NCI-H1048 (cell line): ENCODE results near the gene PAPPA2.
"Not testable (repeated sequence)": the region's sequence is repeated elsewhere in the genome, so short reads cannot be mapped to it uniquely, and the experiment has no call there.

Experiments
- DNase-seq: peaks from one replicate; lab custom pipeline; 2025; lab: John Stamatoyannopoulos, UW

The PAPPA2 gene

DNA sequence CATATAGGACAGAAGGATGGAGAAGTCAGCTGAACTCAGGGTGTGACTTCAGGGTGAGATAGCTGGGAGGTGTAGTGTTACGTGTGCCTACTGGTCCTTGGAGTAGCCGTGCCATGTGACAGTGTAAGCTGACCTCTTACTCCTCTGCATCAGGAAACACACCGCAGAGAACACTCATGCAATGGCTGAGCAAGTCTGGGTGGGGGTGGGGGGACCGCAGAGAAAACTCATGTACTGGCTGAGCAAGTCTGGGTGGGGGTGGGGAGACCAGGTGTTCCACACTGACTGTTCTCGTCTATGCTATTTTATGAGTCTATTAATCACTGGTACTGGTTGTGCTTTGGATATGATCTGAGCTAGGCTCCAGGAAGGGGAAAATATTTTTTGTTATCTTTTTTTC lies 233.1 kb downstream of the PAPPA2 start:
- DNase-seq: no peak

DNA sequence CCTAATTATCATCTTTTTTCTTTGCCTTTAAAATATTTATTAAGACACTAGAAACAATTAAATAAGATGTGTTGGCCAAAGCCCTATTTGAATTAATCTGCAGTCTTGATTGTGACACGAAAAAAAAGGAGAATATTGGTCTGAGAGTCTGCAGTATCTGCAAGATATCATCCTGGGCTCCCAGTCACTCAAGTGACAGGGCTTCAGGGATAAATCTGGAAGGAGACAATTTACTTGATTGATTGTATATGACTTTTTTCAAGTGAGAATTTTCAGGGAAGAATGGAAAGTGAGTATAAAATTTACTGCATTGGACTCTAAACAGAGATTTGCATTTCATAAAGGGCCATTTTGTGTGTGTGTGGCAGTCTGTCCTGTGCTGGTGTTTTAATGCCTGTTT lies 233.7 kb downstream of the PAPPA2 start:
- DNase-seq: no peak

DNA sequence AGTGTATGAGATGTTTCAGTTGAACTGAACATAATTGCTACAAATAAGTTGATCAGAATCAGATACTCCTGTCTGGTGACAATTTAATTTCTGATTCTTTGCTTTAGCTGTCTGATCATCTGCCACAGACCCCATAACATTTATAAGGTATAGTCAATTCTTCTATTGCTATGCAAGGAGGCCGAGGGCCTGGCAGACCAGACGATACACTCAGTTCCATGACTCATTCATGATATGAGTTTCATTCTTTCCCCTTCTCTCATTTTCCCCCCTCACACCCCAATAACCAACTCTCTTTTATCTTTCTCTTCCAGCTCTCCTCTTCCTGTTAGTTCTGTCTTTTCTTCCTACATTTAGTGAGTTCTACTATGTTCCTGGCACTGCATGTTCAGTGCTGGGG lies 236.8 kb downstream of the PAPPA2 start:
- DNase-seq: no peak

DNA sequence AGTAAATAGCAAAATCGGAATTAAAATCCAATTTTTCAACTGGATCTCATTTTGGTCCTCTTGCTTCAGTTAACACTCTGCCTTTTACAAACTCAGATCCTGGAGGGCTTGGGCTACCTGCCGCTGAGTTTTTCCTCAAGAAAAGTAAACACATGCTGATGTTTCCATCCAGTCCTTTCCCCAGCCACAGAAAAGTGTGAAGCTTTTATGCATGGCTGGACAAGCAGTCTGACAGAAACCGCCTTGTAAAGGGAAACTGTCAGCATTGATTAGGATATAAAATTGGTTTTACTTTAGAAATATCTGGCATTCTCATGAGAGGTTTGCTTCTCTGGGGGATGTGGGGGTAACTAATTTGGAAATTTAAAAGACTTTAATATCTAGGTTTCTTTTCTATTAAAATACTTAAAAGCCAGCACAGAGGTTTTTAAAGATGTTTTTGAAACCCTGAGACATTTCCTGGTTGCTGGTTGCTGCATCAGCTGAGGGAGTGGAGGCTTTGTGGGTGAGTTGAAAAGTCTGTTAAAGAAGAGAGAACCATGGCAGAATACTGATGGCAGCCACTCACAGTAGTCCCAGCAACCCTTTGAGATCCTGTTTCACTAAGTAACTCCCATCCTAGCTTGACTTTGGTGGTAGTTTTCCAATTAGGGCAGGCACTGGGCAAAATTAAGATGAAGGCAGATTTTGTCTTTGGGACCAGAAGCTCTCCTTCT lies 238.3 kb downstream of the PAPPA2 start:
- no peak for DNase-seq

DNA sequence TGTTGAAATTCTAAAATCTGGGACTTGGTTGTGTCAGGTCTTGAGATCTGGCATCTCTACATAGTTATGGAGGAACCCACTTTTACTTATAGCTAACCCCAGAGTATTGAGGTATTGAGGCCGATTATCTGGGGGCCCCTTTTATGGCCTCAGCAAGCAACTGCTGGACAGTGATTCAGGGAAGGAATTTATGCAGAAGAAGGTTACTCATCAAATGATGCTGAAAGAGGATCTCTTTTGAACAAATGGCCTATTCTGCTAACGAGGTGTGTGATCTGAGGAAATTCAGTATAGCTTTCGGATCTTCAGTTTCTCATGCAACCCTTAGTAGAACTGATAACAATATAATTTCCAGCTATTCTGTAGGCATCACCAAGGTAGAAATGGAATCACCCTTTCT lies 239.9 kb downstream of the PAPPA2 start:
- DNase-seq: no peak

DNA sequence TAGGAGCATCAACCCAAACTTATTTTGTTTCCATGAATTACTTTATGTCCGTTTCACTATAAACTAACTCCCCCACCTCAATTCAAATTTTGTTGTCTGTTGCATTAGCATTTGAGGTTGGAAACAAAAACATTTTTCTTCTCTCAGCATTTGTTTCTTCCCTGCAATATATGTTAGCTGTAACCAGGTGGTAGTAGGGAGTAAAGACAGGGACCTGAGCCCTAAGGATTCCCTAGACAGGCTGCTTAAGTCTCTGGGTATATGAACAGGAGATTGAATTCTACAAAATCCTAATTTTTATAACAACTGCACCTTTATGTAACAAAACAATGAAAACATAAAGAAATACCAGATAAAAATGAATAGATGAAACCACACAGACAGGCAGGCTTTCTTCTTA lies 242.6 kb downstream of the PAPPA2 start:
- DNase-seq: no peak

GRCh38 chr1:176717066-176717750 lies 254.2 kb downstream of the PAPPA2 start:
- DNase-seq: no peak

DNA sequence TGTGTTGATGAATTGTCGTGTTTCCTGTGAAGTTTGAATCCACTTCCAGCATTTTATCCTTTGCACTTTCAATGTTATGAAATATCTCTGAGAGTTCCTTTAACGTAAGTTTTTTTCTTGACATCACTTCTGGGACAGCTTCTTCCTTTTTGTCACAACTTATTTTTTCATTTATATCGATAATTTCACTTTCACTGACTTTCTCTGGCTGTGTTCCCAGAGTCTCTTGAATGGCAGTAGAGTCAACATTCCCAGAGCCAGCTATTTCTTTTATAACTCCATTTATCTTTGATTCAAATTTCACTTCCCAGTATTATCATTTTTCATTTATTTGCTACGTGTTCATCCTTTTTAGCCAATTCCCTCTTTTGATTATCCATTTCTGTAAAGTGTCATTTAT lies 256.5 kb downstream of the PAPPA2 start:
- no peak for DNase-seq

- no peak for DNase-seq
These were observed 257.9 kb downstream of the PAPPA2 start for GRCh38 chr1:176720838-176721237.

DNA sequence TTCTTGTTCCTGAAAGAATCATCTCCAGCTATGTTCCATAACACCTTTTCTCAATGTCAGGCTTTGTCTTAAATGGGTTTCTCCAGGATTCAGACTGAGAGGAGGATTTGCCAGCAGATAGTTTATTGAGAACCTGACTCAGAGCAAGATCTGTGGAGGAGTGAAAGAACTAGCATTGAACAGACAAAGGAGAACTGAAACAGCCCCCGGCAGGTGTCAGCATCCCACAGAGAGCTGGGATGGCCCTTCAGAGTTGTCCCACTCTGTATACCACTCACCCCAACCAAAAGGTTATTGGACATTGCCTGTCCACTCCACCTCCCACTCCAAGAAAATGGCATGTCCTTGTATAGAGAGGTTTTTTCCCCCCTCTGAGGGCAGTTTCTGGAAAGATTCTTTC lies 270.7 kb downstream of the PAPPA2 start:
- no peak for DNase-seq

DNA sequence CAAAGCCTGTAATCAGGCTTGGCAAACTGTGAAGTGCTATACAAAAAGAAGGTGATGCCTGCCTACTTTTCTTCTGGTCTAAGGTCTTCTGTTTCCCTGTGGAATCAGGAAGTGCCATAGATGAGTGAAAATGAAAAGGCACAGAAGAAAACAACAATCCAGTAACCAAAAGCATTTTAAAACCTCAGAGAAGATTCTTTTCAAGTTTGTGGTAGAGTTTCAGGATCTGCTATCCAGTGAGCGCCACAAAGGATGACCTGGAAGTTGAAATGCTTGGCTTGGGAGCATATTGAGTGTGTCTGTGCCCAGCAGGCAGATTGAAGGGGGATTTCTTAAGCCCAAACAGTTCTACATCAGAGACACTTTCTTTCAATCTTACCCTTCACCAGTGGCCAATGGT lies 272.2 kb downstream of the PAPPA2 start:
- DNase-seq: no peak

DNA sequence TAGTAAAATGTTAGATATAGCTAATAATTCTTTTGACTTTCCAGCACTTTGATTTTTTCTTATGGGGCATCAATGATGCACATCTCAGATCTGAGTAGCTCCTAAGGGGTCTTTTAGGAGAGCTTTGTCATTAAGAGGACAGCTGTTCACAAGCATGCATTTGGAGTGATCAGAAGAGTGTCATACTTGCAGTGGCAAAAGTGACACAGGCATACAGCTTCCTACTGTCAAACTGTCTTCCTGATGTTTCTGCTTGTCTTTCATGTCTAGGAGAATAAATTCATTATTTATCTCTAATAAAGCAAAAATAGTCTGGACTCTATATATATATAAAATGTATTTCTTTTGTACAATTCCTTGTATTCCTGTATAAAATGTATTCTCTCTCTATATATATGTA lies 273.0 kb downstream of the PAPPA2 start:
- DNase-seq: no peak

GRCh38 chr1:176741181-176741580 lies 278.2 kb downstream of the PAPPA2 start:
- no peak for DNase-seq

GRCh38 chr1:176742322-176742721 lies 279.3 kb downstream of the PAPPA2 start:
- peak; percentile 48 for DNase-seq

GRCh38 chr1:176744142-176744541 lies 281.2 kb downstream of the PAPPA2 start:
- DNase-seq: no peak

GRCh38 chr1:176745945-176746344 lies 283.0 kb downstream of the PAPPA2 start:
- no peak for DNase-seq

- DNase-seq: no peak
These were observed 289.5 kb downstream of the PAPPA2 start for GRCh38 chr1:176752505-176752904.

DNA sequence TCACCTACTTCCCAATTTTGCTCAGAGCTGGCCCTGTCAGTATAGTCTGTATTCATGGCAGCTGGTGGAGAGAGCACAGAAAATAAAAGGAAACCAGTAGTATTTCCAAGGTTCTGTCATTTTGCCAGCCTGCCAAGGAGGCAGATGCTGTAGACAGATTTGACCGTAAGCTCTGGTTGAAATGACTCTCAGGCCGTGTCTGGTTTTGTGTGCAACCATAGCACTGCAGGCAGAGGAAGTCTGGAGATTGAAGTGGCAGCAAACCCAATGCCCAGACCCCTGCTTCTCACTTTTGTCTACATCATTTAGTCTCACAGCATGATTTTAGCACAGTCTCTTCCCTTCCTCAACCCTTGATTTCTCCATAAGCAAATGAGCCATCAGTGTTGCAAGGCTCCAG lies 291.7 kb downstream of the PAPPA2 start:
- DNase-seq: no peak

- DNase-seq: not testable (repeated sequence)
These were observed 293.8 kb downstream of the PAPPA2 start for GRCh38 chr1:176756817-176757216.

DNA sequence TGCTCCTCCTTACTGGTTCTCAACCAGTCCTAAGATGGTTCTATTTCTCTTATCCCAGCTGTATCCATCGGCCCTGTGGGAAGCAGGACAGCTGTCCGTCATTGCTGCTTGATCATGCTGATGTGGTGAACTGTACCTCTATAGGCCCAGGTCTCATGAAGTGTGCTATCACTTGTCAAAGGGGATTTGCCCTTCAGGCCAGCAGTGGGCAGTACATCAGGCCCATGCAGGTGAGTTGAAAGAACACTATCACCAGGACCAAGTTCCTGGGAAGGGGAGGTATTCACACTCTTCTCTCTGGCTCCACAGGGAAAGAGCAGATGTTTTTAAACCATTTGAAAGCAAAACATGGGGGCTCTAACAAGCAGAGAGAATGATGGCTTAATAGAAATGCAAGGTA lies 302.6 kb downstream of the PAPPA2 start:
- no peak for DNase-seq

DNA sequence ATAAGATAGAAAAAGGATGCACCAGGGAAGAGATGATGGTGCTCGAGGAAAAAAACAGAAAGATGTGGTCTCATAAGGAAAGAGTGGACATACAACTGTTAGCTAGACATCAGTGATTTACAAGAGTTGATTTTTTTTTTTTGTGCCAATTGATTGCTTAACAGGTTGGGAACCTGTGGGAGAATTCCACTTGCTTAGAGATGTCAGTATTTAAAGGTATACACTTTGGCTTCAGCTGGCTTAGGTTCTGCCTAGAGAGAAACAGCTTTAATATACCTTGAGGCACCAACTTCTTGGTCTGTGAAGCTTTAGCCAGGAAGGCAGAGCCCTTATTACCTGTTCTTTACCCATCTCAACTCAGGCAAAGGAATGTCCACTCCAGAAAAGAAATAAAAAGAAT lies 303.8 kb downstream of the PAPPA2 start:
- no peak for DNase-seq

DNA sequence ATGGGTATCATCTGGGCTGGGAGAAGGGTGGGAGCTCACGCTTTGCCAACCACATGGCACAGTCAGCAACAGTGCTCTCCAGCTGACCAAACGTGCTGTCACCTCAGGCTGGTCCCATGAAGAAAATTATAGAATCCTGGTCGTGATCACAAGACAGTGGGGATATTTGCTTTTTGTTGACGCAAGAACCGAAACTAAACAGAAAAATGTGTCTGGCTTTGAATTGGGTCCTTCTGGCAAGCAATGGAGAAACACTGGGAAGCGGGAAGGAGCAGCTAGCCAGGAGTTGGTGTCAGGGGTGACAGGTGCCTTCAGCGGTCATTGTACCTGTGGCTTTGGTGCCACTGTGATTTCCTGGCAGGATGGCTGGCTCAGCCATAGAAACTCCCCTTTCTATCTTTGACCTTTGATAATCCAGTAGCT lies 304.8 kb downstream of the PAPPA2 start:
- DNase-seq: no peak

DNA sequence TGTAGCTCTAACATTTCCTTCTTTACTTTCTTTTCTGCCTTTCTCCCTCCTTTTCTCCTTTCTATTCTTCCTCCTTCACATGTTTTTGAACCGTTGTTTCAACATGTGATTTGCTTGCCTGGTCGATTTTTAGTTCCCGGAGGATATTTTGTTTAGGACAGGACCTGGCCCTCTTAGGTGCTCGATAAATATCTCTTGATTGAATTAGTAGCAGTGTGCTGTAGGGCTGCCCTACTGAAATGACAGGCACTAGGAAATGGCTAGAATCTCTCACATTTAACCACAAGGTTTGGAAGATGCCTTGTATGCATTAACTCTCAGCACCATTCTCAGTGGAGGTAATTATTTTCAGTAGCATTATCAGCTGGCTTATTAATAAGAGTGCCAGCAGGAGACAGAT lies 305.6 kb downstream of the PAPPA2 start:
- DNase-seq: no peak

- no peak for DNase-seq
These were observed 307.1 kb downstream of the PAPPA2 start for GRCh38 chr1:176770066-176770465.
